Adipocyte (in vitro differentiated cells): ENCODE measurements around the gene ADAMTS10.
A peak's percentile ranks its signal among the peaks of the same experiment; 100 is the strongest.

Experiments
- DNase-seq: peaks from one replicate; pipeline ENCODE4 v3.0.0-alpha.2; 2015; ENCODE audit warnings: low read depth
- H3K27me3 ChIP-seq: replicated peaks from 2 replicates; pipeline ENCODE4 v1.7.0; 2013; ENCODE audit warnings: mild to moderate bottlenecking, low read length, moderate library complexity; ENCODE audit not compliant: control insufficient read depth, insufficient read depth
- H3K36me3 ChIP-seq: 2 replicates; pipeline ENCODE4 v1.7.0; 2013; ENCODE audit warnings: low read length, mild to moderate bottlenecking, moderate library complexity; ENCODE audit not compliant: control insufficient read depth, insufficient read depth, severe bottlenecking
- H3K4me1 ChIP-seq: 2 replicates; pipeline ENCODE4 v1.7.0; 2013; ENCODE audit warnings: mild to moderate bottlenecking, low read length, moderate library complexity; ENCODE audit not compliant: control insufficient read depth, insufficient read depth
- H3K4me3 ChIP-seq: 2 replicates; pipeline ENCODE4 v1.7.0; 2013; ENCODE audit warnings: mild to moderate bottlenecking, low read length, moderate library complexity
- H3K9ac ChIP-seq: 2 replicates; pipeline ENCODE4 v1.7.0; 2013; ENCODE audit warnings: mild to moderate bottlenecking, low read length, moderate library complexity
- H3K9me3 ChIP-seq: 2 replicates; pipeline ENCODE4 v1.7.0; 2013; ENCODE audit warnings: mild to moderate bottlenecking, low read length, moderate library complexity; ENCODE audit not compliant: control insufficient read depth

ADAMTS10 gene

GRCh38 chr19:8610041-8610935, at the start of gene ADAMTS10:
Gene ADAMTS10, minus strand, starts transcription at chr19:8610715. Its CDS starts 5,005 bp downstream, at chr19:8605710.
- no peaks in the 10 kb centered on the region for H3K27me3 ChIP-seq
- H3K4me1 ChIP-seq, result peaks cover 25% of the 10 kb centered on the region
- H3K9me3 ChIP-seq, result no peaks in the 10 kb centered on the region
- no peaks in the 10 kb centered on the region for H3K36me3 ChIP-seq
- H3K9ac ChIP-seq, result peak within 1 kb of the TSS; percentile 89
- peak; percentile 65 for DNase-seq
- H3K4me3 ChIP-seq, result peak within 1 kb of the TSS; percentile 81

- H3K4me3 ChIP-seq, result no peak overlapping the region
- no peak for DNase-seq
- H3K9me3 ChIP-seq, result no peaks in the 10 kb centered on the region
- no peaks in the 10 kb centered on the region for H3K4me1 ChIP-seq
- no peak overlapping the region for H3K9ac ChIP-seq
- peaks cover 57% of the 10 kb centered on the region for H3K27me3 ChIP-seq
- no peaks in the 10 kb centered on the region for H3K36me3 ChIP-seq
Measured at GRCh38 chr19:8659905-8660304, 49.4 kb upstream of the ADAMTS10 start.

GRCh38 chr19:8657869-8658268, 47.4 kb upstream of the ADAMTS10 start:
- no peaks in the 10 kb centered on the region for H3K9me3 ChIP-seq
- H3K4me3 ChIP-seq, result no peak overlapping the region
- no peaks in the 10 kb centered on the region for H3K36me3 ChIP-seq
- peaks cover 58% of the 10 kb centered on the region for H3K27me3 ChIP-seq
- no peak for DNase-seq
- H3K9ac ChIP-seq, result no peak overlapping the region
- no peaks in the 10 kb centered on the region for H3K4me1 ChIP-seq

- no peak overlapping the region for H3K4me3 ChIP-seq
- H3K9me3 ChIP-seq, result no peaks in the 10 kb centered on the region
- H3K4me1 ChIP-seq, result peaks cover 3% of the 10 kb centered on the region
- no peak overlapping the region for H3K9ac ChIP-seq
- H3K27me3 ChIP-seq, result peaks cover 47% of the 10 kb centered on the region
- H3K36me3 ChIP-seq, result no peaks in the 10 kb centered on the region
- DNase-seq, result no peak
Measured at GRCh38 chr19:8655340-8655709, 44.8 kb upstream of the ADAMTS10 start.

GRCh38 chr19:8654591-8655339, 44.2 kb upstream of the ADAMTS10 start:
- peaks cover 43% of the 10 kb centered on the region for H3K27me3 ChIP-seq
- no peak overlapping the region for H3K4me3 ChIP-seq
- no peak overlapping the region for H3K9ac ChIP-seq
- peak; percentile 85 for DNase-seq
- H3K9me3 ChIP-seq, result no peaks in the 10 kb centered on the region
- H3K36me3 ChIP-seq, result no peaks in the 10 kb centered on the region
- peaks cover 6% of the 10 kb centered on the region for H3K4me1 ChIP-seq

GRCh38 chr19:8648240-8648639, 37.7 kb upstream of the ADAMTS10 start:
- H3K4me3 ChIP-seq, result no peak overlapping the region
- H3K36me3 ChIP-seq, result no peaks in the 10 kb centered on the region
- H3K27me3 ChIP-seq, result peaks cover 26% of the 10 kb centered on the region
- H3K4me1 ChIP-seq, result peaks cover 6% of the 10 kb centered on the region
- H3K9me3 ChIP-seq, result no peaks in the 10 kb centered on the region
- peak; percentile 25 for DNase-seq
- H3K9ac ChIP-seq, result no peak overlapping the region

- Histone ChIP-seq H3K9ac (no peak overlapping the region), H3K4me3 (no peak overlapping the region), H3K4me1 (peaks cover 11% of the 10 kb centered on the region), H3K36me3 (no peaks in the 10 kb centered on the region), H3K27me3 (peaks cover 27% of the 10 kb centered on the region), H3K9me3 (peaks cover 12% of the 10 kb centered on the region)
- no peak for DNase-seq
Measured at GRCh38 chr19:8643860-8644653, 33.5 kb upstream of the ADAMTS10 start.

- Histone ChIP-seq H3K4me3 (no peak overlapping the region), H3K9ac (no peak overlapping the region), H3K4me1 (peaks cover 11% of the 10 kb centered on the region), H3K27me3 (peaks cover 32% of the 10 kb centered on the region), H3K9me3 (peaks cover 12% of the 10 kb centered on the region), H3K36me3 (no peaks in the 10 kb centered on the region)
- DNase-seq, result no peak
Measured at GRCh38 chr19:8642561-8642960, 32.0 kb upstream of the ADAMTS10 start.

- H3K4me3 ChIP-seq, result no peak overlapping the region
- peaks cover 11% of the 10 kb centered on the region for H3K4me1 ChIP-seq
- peaks cover 12% of the 10 kb centered on the region for H3K9me3 ChIP-seq
- peak; percentile 69 for DNase-seq
- H3K9ac ChIP-seq, result no peak overlapping the region
- H3K27me3 ChIP-seq, result peaks cover 32% of the 10 kb centered on the region
- H3K36me3 ChIP-seq, result no peaks in the 10 kb centered on the region
Measured at GRCh38 chr19:8641908-8642547, 31.5 kb upstream of the ADAMTS10 start.

- Histone ChIP-seq H3K4me3 (no peak overlapping the region), H3K36me3 (no peaks in the 10 kb centered on the region), H3K9me3 (peaks cover 12% of the 10 kb centered on the region), H3K27me3 (peaks cover 27% of the 10 kb centered on the region), H3K9ac (no peak overlapping the region), H3K4me1 (peaks cover 11% of the 10 kb centered on the region)
- no peak for DNase-seq
Measured at GRCh38 chr19:8641221-8641907, 30.8 kb upstream of the ADAMTS10 start.
